Trophoblast cell (in vitro differentiated cells and primary cell): ENCODE results near the gene QRFP.

ENCODE experiments used
- DNase-seq, 2 donors: peaks; one replicate each; pipeline ENCODE4 v3.0.0-alpha.2; 2016
- H2AFZ ChIP-seq: 2 replicates; pipeline ENCODE4 v1.6.1; 2013; ENCODE audit warnings: low read length, moderate library complexity, mild to moderate bottlenecking; ENCODE audit not compliant: insufficient read depth, poor library complexity
- H2AK5ac ChIP-seq: 2 replicates; pipeline ENCODE4 v1.6.1; 2013; ENCODE audit warnings: mild to moderate bottlenecking, low read length
- H2BK120ac ChIP-seq: 2 replicates; pipeline ENCODE4 v1.6.1; 2013; ENCODE audit warnings: low read length, mild to moderate bottlenecking, moderate library complexity; ENCODE audit not compliant: insufficient read depth, poor library complexity
- H2BK12ac ChIP-seq: 2 replicates; pipeline ENCODE4 v1.6.1; 2013; ENCODE audit warnings: mild to moderate bottlenecking, low read length, moderate library complexity
- H2BK5ac ChIP-seq: 2 replicates; pipeline ENCODE4 v1.6.1; 2013; ENCODE audit warnings: low read length, low read depth, moderate library complexity, mild to moderate bottlenecking; ENCODE audit not compliant: poor library complexity
- H3K14ac ChIP-seq: 2 replicates; pipeline ENCODE4 v1.6.1; 2013; ENCODE audit warnings: mild to moderate bottlenecking, low read length
- H3K18ac ChIP-seq: 2 replicates; pipeline ENCODE4 v1.6.1; 2013; ENCODE audit warnings: mild to moderate bottlenecking, low read length
- H3K23ac ChIP-seq: 2 replicates; pipeline ENCODE4 v1.6.1; 2013; ENCODE audit warnings: low read length
- H3K27ac ChIP-seq: 2 replicates; pipeline ENCODE4 v1.5.1; 2013; ENCODE audit warnings: low read depth, mild to moderate bottlenecking, inconsistent platforms, low read length, moderate library complexity
- H3K27me3 ChIP-seq: 2 replicates; pipeline ENCODE4 v1.6.1; 2013; ENCODE audit warnings: inconsistent platforms, mild to moderate bottlenecking, low read length, moderate library complexity; ENCODE audit not compliant: insufficient read depth
- H3K36me3 ChIP-seq, 2 experiments: 1 replicate in 1 of 2; 2 replicates in 1 of 2; pipeline ENCODE4 v1.6.1; 2013; ENCODE audit warnings: low read length in 2 of 2, mild to moderate bottlenecking in 2 of 2, moderate library complexity in 1 of 2; ENCODE audit not compliant: insufficient read depth in 2 of 2, control insufficient read depth in 1 of 2
- H3K4ac ChIP-seq: 2 replicates; pipeline ENCODE4 v1.6.1; 2013; ENCODE audit warnings: low read depth, mild to moderate bottlenecking, low read length, moderate library complexity
- H3K4me1 ChIP-seq, 2 experiments: 1 replicate in 1 of 2; 2 replicates in 1 of 2; pipeline ENCODE4 v1.6.1; 2013; ENCODE audit warnings: low read length in 2 of 2, mild to moderate bottlenecking in 2 of 2, moderate library complexity in 1 of 2; ENCODE audit not compliant: insufficient read depth in 2 of 2, control insufficient read depth in 1 of 2
- H3K4me2 ChIP-seq: 2 replicates; pipeline ENCODE4 v1.6.1; 2013; ENCODE audit warnings: inconsistent platforms, mild to moderate bottlenecking, low read length, moderate library complexity
- H3K4me3 ChIP-seq: 2 replicates; pipeline ENCODE4 v1.5.1; 2013; ENCODE audit warnings: mild to moderate bottlenecking, low read depth, low read length, inconsistent platforms
- H3K79me1 ChIP-seq: one replicate; pipeline ENCODE4 v1.6.1; 2013; ENCODE audit warnings: low read length
- H3K79me2 ChIP-seq: 2 replicates; pipeline ENCODE4 v1.6.1; 2013; ENCODE audit warnings: low read length, mild to moderate bottlenecking; ENCODE audit not compliant: control insufficient read depth, insufficient read depth, poor library complexity
- H3K9ac ChIP-seq: 2 replicates; pipeline ENCODE4 v1.6.1; 2013; ENCODE audit warnings: mild to moderate bottlenecking, low read length
- H3K9me3 ChIP-seq: 2 replicates; pipeline ENCODE4 v1.6.1; 2013; ENCODE audit warnings: low read depth, mild to moderate bottlenecking, control low read depth, inconsistent platforms, low read length; ENCODE audit not compliant: insufficient read depth
- H4K12ac ChIP-seq: 2 replicates; pipeline ENCODE4 v1.6.1; 2013; ENCODE audit warnings: low read depth, mild to moderate bottlenecking, low read length, moderate library complexity
- H4K8ac ChIP-seq: 2 replicates; pipeline ENCODE4 v1.6.1; 2013; ENCODE audit warnings: low read depth, mild to moderate bottlenecking, low read length, moderate library complexity
- H4K91ac ChIP-seq: one replicate; pipeline ENCODE4 v1.6.1; 2013; ENCODE audit warnings: low read depth, mild to moderate bottlenecking, low read length, moderate library complexity
- WGBS: extraction: QIAGEN DNeasy Blood & Tissue Kit; methylation state at CpG from one replicate; pipeline ENCODE4 v1.1.7; 2013; ENCODE audit warnings: missing lambda C conversion rate; ENCODE audit not compliant: insufficient read length, insufficient coverage; ENCODE audit errors: extremely low coverage; 5-methylcytosine and 5-hydroxymethylcytosine counted together

QRFP gene

DNA sequence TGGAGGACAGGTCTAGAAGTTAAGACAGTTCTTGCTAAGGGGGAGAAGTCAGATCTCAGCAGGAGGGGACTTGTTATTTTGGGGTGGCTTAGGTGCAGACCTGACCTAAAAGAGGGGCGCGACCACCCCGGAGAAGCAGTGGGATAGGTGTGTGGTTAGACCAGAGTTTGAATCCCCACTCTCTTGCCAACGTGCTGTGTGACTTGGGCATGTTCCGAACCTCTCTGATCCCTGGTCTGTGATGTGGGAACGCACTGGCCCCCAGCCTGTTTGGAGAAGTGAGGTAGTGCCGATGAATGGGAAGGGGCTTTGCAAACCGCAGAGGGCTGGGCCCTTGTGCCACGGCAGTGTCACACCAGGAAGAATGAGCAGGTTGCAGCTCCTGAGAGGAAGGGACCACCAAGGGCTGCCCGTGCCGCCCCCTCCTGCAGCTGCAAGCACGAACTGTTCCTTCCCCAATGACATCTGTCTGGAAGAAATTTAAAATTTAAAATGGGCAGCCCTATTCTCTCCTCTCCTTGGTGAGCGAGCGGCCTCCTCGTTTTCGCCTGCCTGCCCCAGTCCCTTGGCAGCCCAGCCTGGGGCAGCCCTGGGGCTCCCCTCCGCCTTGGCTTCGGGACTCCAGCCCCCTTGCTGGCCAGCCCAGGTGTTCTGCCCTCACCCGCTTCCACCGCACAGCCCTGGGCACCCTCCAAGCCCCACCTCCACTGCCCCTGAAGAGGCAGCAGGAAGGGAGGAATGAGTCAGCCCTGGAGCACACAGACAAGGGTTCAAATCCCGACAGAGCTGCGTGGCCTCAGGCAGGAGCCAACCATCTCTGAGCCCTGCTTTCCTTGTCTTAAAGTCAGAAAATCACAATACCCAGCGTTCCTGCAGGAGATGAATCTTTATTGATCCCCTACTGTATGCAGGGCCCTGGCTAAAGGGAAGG, 40.8 kb upstream of the QRFP start:
- no peak overlapping the region for H2AFZ ChIP-seq
- H3K4me2 ChIP-seq: peak overlapping the region; percentile 14
- H2BK120ac ChIP-seq: no peak overlapping the region
- no CpG with 5 or more reads among the region's 23 CpGs for WGBS
- no peaks in the 10 kb centered on the region for H3K79me1 ChIP-seq
- H3K4ac ChIP-seq: no peak overlapping the region
- H3K4me3 ChIP-seq: peak overlapping the region; percentile 19
- no peak overlapping the region for H4K12ac ChIP-seq
- no peak overlapping the region for H4K91ac ChIP-seq
- H3K9me3 ChIP-seq: no peaks in the 10 kb centered on the region
- no peak for DNase-seq
- no peak overlapping the region for H2BK12ac ChIP-seq
- no peaks in the 10 kb centered on the region for H3K36me3 ChIP-seq
- no peak overlapping the region for H3K9ac ChIP-seq
- peaks cover 32% of the 10 kb centered on the region for H3K27me3 ChIP-seq
- H4K8ac ChIP-seq: no peak overlapping the region
- H3K14ac ChIP-seq: no peak overlapping the region
- no peak overlapping the region for H3K27ac ChIP-seq
- H2AK5ac ChIP-seq: no peak overlapping the region
- H3K79me2 ChIP-seq: no peaks in the 10 kb centered on the region
- no peak overlapping the region for H3K23ac ChIP-seq
- H3K18ac ChIP-seq: no peak overlapping the region
- no peak overlapping the region for H2BK5ac ChIP-seq
- peaks cover 21 to 23% of the 10 kb centered on the region in 2 experiments for H3K4me1 ChIP-seq

DNA sequence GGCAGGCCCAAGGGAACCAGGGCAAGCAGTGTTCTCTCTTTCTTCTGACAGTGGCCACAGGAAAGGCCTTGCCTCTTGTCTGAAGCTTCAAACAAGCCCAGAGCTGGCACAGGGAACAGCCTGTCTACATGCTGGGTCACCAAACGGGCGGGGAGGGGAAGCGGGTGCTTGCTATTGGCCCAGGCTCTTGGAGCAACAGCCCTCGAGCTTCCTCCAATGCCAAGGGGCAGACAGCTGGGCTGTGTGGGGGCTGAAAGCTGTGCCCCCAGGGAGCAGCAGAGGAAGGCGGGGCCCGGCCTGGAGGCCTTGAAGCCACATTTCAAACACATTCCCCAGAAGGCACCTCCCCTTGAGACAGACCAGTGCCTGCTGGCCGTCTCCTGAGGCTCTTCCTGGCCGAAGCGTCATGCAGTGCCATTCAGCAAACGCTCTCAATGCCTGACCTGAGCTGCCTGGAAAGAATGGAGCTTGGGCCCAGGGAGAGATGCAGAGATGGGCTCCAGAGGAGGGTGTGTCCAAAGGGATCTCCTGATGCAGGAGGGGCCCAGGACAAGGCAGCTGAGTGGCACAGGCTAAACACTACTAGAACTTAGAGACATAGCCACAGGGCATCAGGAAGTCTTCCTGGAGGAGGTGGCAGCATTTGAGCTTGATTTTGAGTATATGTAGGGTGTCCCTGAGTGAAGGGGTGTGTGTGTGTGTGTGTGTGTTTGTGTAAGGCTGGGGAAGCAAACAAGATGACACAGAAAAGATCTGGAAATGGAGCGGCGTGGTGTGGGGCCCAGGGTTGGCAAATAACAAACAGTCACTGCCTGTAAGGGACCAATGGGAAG, 39.9 kb upstream of the QRFP start:
- Histone ChIP-seq H3K27me3 (peaks cover 32% of the 10 kb centered on the region), H4K91ac (peak overlapping the region; percentile 11), H2AK5ac (peak overlapping the region; percentile 23), H3K9ac (no peak overlapping the region), H2BK12ac (peak overlapping the region; percentile 26), H3K4me2 (no peak overlapping the region), H2BK5ac (no peak overlapping the region), H4K12ac (no peak overlapping the region), H3K23ac (no peak overlapping the region), H3K14ac (peak overlapping the region; percentile 30), H3K4me3 (no peak overlapping the region), H3K9me3 (no peaks in the 10 kb centered on the region), H4K8ac (no peak overlapping the region), H3K79me1 (no peaks in the 10 kb centered on the region), H3K4me1 (peaks cover 21 to 23% of the 10 kb centered on the region in 2 experiments), H3K27ac (peak overlapping the region; percentile 24), H2AFZ (no peak overlapping the region), H3K18ac (peak overlapping the region; percentile 11), H2BK120ac (peak overlapping the region; percentile 53), H3K4ac (no peak overlapping the region), H3K36me3 (no peaks in the 10 kb centered on the region), H3K79me2 (no peaks in the 10 kb centered on the region)
- no CpG with 5 or more reads among the region's 12 CpGs for WGBS
- DNase-seq: peak; percentile 26 to 29

DNA sequence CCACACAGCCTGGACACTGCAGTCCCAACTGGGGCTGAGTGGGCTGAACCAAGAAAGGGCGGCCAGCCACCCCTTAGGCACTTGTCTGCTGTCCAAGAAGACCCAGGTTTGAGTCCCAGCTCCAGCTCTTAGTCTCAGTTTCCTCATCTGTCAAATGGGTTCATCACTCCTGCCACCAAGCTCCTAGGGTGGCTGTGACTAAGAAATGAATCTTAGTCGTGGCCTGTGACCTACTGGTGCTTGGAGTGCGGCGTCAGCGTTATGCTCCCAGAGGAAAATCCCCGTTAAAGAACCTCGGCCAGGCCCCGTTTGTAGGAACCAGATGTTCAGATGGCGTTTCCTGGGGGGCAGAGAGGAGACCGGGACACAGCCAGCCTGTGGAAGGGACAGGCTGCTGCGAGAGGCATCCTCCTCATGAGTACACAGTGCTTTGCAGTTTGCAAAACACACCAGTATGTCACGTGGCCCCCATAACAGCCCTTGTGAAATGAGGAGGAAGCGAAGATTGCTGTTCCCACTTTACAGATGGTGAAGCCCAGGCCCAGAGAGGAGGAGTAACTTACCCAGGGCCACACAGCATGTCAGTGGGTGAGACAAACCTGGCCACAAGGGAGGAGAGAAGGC, 39.1 kb upstream of the QRFP start:
- Histone ChIP-seq H2BK12ac (peak overlapping the region; percentile 26), H2AFZ (no peak overlapping the region), H4K12ac (no peak overlapping the region), H3K79me1 (no peaks in the 10 kb centered on the region), H3K18ac (peak overlapping the region; percentile 11), H3K9ac (no peak overlapping the region), H3K4me2 (no peak overlapping the region), H2BK5ac (no peak overlapping the region), H2AK5ac (peak overlapping the region; percentile 23), H3K23ac (no peak overlapping the region), H3K9me3 (no peaks in the 10 kb centered on the region), H3K4ac (no peak overlapping the region), H4K91ac (peak overlapping the region; percentile 11), H3K36me3 (no peaks in the 10 kb centered on the region), H3K4me3 (no peak overlapping the region), H3K27ac (peak overlapping the region; percentile 24), H3K27me3 (peaks cover 32% of the 10 kb centered on the region), H3K79me2 (no peaks in the 10 kb centered on the region), H2BK120ac (peak overlapping the region; percentile 53), H4K8ac (no peak overlapping the region), H3K4me1 (peaks cover 21 to 23% of the 10 kb centered on the region in 2 experiments), H3K14ac (peak overlapping the region; percentile 30)
- DNase-seq: peak in 1 of 2 donors; percentile 17
- no CpG with 5 or more reads among the region's 13 CpGs for WGBS
